Breast epithelium (tissue), 4 donors: ENCODE results near the gene TFPI. TPM values are rescaled to one million over a fixed set of nuclear protein-coding genes. Genes with fewer than 3 reads are reported as not detected.
"Not testable (repeated sequence)": the region's sequence is repeated elsewhere in the genome, so short reads cannot be mapped to it uniquely, and the experiment has no call there.

ENCODE experiments used
- DNase-seq, 2 donors: peaks; one replicate each; pipeline ENCODE4 v3.0.0-alpha.2; 2019; ENCODE audit warnings: low spot score in 2 of 2
- H3K27ac ChIP-seq, 2 donors: fragments of 200-600 bp; sonication (generic) in 1 of 2; one replicate each; pipeline ENCODE4 v1.5.1; 2016 to 2019; ENCODE audit warnings: mild to moderate bottlenecking in 1 of 2
- H3K27me3 ChIP-seq, 2 donors: fragments of 200-600 bp; sonication (generic) in 1 of 2; one replicate each; pipeline versions ENCODE4 v1.5.1 to v1.6.0; 2017 to 2019; ENCODE audit warnings: control low read depth in 1 of 2, mild to moderate bottlenecking in 1 of 2
- H3K36me3 ChIP-seq: fragments of 200-600 bp; one replicate; pipeline ENCODE4 v1.5.1; 2019
- H3K4me1 ChIP-seq, 2 donors: fragments of 200-600 bp; sonication (generic); one replicate each; pipeline ENCODE4 v1.5.1; 2016 to 2019; ENCODE audit warnings: control low read depth in 1 of 2
- H3K4me3 ChIP-seq, 3 donors: fragments of 200-600 bp; sonication (generic); 1 replicate in 2 of 3; 2 replicates in 1 of 3; pipeline ENCODE4 v1.5.1; 2016 to 2019; ENCODE audit warnings: mild to moderate bottlenecking in 3 of 3, moderate library complexity in 2 of 3
- H3K9me3 ChIP-seq, 2 donors: fragments of 200-600 bp; sonication (generic) in 1 of 2; one replicate each; pipeline ENCODE4 v1.5.1; 2016 to 2019; ENCODE audit warnings: control low read depth in 1 of 2
- POLR2A ChIP-seq: fragments of 450-650 bp; IDR thresholded peaks from one replicate; pipeline ENCODE4 v1.6.1; 2016; ENCODE audit warnings: antibody characterized with exemption, mild to moderate bottlenecking, moderate library complexity
- POLR2AphosphoS5 ChIP-seq, 3 donors: sonication (generic); formaldehyde crosslinking; IDR thresholded peaks; one replicate each; pipeline ENCODE4 v1.6.1; 2017; ENCODE audit warnings: antibody characterized with exemption in 3 of 3
- intact Hi-C: fragments of 100-400 bp; cut with DNase I; formaldehyde crosslinking; loops from one replicate; pipeline ENCODE4 v1.15.1; 2023; ENCODE audit warnings: low total_unique reads
- total RNA-seq, 3 donors: library from RNA; depleted of rRNA; stranded (reverse); fragments of >200 nt; gene quantifications; one replicate each; pipeline ENCODE4 v1.1.0, GENCODE V29; 2016
- TF ChIP-seq, protein P1 (sequence below), 3 donors: fragments of 450-650 bp; IDR thresholded peaks; one replicate each; pipeline ENCODE4 v1.5.1; 2016 to 2017; ENCODE audit warnings: antibody characterized with exemption in 3 of 3, mild to moderate bottlenecking in 3 of 3, moderate library complexity in 3 of 3

The TFPI gene
- total RNA-seq, 3 donors from 2014 or later, result 52.4 to 105 (median 90.1) TPM

DNA sequence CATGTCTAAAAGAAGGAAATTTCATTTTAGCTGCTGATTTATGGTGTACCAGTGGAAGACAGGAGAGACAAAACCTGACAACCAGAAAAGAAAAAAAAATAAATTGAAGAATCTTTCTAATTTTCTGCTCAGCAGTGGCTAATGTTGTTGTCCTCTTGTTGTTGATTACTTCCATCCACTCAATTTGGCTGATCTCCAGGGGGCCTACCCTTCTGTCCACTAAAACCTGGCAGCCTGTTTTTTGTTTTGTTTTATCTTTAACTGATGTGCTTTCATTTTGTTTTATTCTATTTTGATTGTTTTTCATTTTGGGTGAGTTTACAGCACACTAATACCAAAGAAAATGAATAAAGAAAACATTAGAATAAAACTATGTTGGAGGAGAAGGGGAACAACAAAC, 27.4 kb downstream of the TFPI start:
- no peak overlapping the region for H3K4me3 ChIP-seq
- no peaks in the 10 kb centered on the region for H3K4me1 ChIP-seq
- H3K27me3 ChIP-seq, result no peaks in the 10 kb centered on the region
- no peak for DNase-seq
- H3K9me3 ChIP-seq, result no peaks in the 10 kb centered on the region
- H3K27ac ChIP-seq, result peak overlapping the region in 1 of 2 donors; percentile 6
- no peak for TF ChIP-seq POLR2A
- TF ChIP-seq, protein P1, sequence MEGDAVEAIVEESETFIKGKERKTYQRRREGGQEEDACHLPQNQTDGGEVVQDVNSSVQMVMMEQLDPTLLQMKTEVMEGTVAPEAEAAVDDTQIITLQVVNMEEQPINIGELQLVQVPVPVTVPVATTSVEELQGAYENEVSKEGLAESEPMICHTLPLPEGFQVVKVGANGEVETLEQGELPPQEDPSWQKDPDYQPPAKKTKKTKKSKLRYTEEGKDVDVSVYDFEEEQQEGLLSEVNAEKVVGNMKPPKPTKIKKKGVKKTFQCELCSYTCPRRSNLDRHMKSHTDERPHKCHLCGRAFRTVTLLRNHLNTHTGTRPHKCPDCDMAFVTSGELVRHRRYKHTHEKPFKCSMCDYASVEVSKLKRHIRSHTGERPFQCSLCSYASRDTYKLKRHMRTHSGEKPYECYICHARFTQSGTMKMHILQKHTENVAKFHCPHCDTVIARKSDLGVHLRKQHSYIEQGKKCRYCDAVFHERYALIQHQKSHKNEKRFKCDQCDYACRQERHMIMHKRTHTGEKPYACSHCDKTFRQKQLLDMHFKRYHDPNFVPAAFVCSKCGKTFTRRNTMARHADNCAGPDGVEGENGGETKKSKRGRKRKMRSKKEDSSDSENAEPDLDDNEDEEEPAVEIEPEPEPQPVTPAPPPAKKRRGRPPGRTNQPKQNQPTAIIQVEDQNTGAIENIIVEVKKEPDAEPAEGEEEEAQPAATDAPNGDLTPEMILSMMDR (IDR thresholded peaks at IDR 0.05), result no peak
- no peak for TF ChIP-seq POLR2AphosphoS5 (IDR thresholded peaks at IDR 0.05)
- no peaks in the 10 kb centered on the region for H3K36me3 ChIP-seq
- intact Hi-C loops, result no loop called here

DNA sequence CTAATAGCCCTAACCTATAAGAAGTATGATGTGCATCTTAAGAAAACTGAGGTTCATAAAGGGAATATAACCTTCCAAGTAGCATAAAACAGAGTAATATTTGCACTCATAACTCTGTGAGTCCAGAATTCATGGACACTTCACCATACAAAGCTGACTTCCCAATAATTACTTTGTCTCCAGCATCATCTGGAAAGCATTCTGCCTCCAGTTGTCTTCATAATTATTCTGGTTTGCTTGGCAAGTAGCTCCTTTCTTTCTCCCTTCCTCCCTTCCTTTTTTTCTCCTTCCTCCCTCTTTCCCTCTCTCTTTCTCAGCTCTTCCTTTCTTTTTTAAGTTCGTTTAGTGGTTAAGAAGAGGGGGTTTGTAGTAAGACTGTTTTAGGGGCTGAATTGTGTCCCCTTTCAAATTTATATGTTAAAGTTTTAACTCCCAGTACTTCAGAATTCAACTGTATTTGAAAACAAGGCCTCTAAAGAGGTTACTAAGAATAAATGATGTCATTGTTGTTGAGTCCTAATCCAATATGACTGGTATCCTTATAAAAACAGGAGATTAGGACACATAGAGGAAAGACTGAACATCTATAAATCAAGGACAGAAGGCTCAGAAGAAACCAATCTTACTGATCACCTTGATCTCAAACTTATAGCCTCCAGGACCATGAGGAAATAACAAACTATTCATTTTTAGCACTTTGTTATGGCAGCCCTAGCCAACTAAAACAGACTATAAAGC, 28.9 kb downstream of the TFPI start:
- H3K9me3 ChIP-seq, result no peaks in the 10 kb centered on the region
- no peaks in the 10 kb centered on the region for H3K4me1 ChIP-seq
- intact Hi-C loops, result no loop called here
- H3K27ac ChIP-seq, result no peak overlapping the region
- no peak overlapping the region for H3K4me3 ChIP-seq
- no peak for DNase-seq
- no peaks in the 10 kb centered on the region for H3K36me3 ChIP-seq
- H3K27me3 ChIP-seq, result no peaks in the 10 kb centered on the region
- TF ChIP-seq POLR2AphosphoS5 (IDR thresholded peaks at IDR 0.05) (no peak), POLR2A (no peak)
- TF ChIP-seq, protein P1 (IDR thresholded peaks at IDR 0.05), result no peak

DNA sequence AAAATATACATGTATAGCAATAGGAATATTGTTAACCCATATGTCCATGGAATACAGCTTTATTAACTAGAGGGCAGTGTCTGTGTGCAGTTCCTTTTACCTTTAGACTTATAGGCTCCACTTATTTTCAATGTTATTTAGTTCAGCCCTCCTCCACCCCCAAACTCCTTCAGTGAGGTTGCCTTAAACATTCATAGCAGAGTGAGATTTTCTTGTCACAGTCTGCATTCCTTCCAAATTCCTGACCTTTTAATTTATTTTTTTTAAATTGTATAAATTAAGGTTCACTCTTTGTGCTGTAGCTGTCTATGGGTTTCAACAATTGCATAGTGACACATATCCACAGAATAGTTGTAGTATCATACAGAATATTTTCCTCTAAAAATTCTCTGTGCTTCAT, 30.9 kb downstream of the TFPI start:
- H3K4me1 ChIP-seq, result no peaks in the 10 kb centered on the region
- H3K27ac ChIP-seq, result no peak overlapping the region
- H3K9me3 ChIP-seq, result no peaks in the 10 kb centered on the region
- no peak overlapping the region for H3K4me3 ChIP-seq
- no peaks in the 10 kb centered on the region for H3K36me3 ChIP-seq
- DNase-seq, result no peak
- TF ChIP-seq, protein P1 (IDR thresholded peaks at IDR 0.05), result no peak
- TF ChIP-seq POLR2AphosphoS5 (IDR thresholded peaks at IDR 0.05), result no peak
- intact Hi-C loops, result no loop called here
- H3K27me3 ChIP-seq, result no peaks in the 10 kb centered on the region

DNA sequence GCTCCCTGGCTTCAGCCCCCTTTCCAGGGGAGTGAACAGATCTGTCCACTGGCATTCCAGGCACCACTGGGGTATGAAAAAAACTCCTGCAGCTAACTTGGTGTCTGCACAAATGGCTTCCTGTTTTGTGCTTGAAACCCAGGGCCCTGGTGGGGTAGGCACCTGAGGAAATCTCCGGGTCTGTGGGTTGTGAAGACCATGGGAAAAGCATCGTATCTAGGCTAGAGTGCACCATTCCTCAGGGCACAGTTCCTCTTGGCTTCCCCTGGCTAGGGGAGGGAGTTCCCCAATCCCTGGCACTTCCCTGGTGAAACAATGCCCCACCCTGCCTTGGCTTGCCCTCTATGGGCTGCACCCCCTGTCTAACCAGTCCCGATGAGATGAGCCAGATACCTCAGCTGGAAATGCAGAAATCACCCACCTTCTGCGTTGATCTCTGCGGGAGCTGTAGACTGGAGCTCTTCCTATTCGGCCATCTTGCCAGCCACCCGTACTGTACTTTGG, 34.1 kb downstream of the TFPI start:
- no peak overlapping the region for H3K27ac ChIP-seq
- intact Hi-C loops, result no loop called here
- no peak for TF ChIP-seq POLR2AphosphoS5 (IDR thresholded peaks at IDR 0.05)
- TF ChIP-seq POLR2A, result no peak
- no peaks in the 10 kb centered on the region for H3K27me3 ChIP-seq
- peaks cover 5 to 16% of the 10 kb centered on the region in 2 donors for H3K9me3 ChIP-seq
- no peaks in the 10 kb centered on the region for H3K4me1 ChIP-seq
- no peaks in the 10 kb centered on the region for H3K36me3 ChIP-seq
- DNase-seq, result no peak
- no peak overlapping the region for H3K4me3 ChIP-seq

DNA sequence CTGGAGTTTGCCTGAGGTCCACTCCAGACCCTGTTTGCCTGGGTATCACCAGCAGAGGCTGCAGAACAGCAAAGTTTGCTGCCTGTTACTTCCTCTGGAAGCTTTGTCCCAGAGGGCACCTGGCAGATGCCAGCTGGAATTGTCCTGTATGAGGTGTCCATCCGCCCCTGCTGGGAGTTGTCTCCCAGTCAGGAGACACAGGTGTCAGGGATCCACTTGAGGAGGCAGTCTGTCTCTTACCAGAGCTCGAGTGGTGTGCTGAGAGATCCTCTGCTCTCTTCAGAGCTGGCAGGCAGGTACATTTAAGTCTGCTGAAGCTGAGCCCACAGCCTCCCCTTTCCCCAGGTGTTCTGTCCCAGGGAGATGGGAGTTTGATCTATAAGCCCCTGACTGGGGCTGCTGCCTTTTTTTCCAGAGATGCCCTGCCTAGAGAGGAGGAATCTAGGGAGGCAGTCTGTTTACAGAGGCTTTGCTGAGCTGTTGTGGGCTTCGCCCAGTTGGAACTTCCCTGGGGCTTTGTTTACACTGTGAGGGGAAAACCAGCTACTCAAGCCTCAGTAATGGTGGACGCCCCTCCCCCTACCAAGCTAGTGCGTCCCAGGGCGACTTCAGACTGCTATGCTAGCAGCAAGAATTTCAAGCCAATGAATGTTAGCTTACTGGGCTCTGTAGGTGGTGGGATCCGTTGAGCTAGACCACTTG, 34.7 kb downstream of the TFPI start:
- no peaks in the 10 kb centered on the region for H3K27me3 ChIP-seq
- intact Hi-C loops, result no loop called here
- H3K4me1 ChIP-seq, result no peaks in the 10 kb centered on the region
- H3K36me3 ChIP-seq, result no peaks in the 10 kb centered on the region
- peaks cover 5 to 16% of the 10 kb centered on the region in 2 donors for H3K9me3 ChIP-seq
- DNase-seq, result no peak
- H3K27ac ChIP-seq, result no peak overlapping the region
- no peak overlapping the region for H3K4me3 ChIP-seq
- TF ChIP-seq POLR2A (no peak), POLR2AphosphoS5 (IDR thresholded peaks at IDR 0.05) (no peak)
- TF ChIP-seq, protein P1 (IDR thresholded peaks at IDR 0.05), result no peak

DNA sequence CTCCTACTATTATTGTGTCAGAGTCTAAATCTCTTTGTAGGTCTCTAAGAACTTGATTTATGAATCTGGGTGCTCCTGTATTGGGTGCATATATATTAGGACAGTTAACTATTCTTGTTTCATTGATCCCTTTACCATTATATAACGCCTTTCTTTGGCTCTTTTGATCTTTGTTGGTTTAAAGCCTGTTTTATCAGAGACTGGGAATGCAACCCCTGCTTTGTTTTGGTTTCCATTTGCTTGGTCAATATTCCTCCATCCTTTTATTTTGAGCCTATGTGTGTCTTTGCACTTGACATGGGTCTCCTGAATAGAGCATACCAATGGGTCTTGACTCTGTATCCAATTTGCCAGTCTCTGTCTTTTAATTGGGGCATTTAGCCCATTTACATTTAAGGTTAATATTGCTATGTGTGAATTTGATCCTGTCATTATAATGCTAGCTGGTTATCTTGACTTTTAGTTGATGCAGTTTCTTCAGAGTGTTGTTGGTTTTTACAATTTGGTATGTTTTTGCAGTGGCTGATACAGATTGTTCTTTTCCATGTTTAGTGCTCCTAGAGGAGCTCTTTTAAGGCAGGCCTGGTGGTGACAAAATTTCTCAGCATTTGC, 36.4 kb downstream of the TFPI start:
- H3K27ac ChIP-seq, H3K4me3 ChIP-seq, H3K4me1 ChIP-seq, intact Hi-C loops, H3K27me3 ChIP-seq, H3K36me3 ChIP-seq, DNase-seq: not testable (repeated sequence)
- H3K9me3 ChIP-seq, result peaks cover 5 to 16% of the 10 kb centered on the region in 2 donors

DNA sequence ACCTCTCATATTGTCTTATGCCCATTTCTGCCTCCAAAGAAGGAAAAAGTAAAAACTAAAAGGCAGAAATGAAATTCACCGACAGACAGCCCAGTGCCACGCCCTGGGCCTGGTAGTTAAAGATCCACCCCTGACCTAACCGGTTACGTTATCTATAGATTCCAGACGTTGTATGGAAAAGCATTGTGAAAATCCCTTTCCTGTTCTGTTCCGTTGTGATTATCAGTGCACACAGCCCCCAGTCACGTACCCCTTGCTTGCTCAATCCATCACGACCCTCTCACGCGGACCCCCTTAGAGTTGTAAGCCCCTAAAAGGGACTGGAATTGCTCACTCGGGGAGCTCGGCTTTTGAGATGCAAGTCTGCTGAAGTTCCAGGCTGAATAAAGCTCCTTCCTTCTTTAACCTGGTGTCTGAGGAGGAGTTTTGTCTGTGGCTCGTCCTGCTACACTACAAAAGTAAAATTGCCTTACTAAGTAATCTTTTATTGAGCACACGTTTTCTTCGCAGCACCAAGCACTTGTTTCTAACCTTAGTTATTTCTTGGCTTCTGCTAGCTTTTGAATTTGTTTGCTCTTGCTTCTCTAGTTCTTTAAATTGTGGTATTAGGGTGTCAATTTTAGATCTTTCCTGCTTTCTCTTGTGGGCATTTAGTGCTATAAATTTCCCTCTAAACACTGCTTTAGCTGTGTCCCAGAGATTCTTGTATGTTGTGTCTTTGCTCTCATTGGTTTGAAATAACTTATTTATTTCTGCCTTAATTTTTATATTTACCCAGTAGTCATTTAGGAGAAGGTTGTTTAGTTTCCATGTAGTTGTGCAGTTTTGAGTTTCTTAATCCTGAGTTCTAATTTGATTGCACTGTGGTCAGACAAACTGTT, 37.4 kb downstream of the TFPI start:
- H3K27me3 ChIP-seq, H3K4me1 ChIP-seq, H3K36me3 ChIP-seq, DNase-seq, H3K4me3 ChIP-seq, H3K27ac ChIP-seq, intact Hi-C loops: not testable (repeated sequence)
- peaks cover 5 to 16% of the 10 kb centered on the region in 2 donors for H3K9me3 ChIP-seq
